Mucosa of rectum (tissue), 2 donors: ENCODE results near the gene RALY.
A peak's percentile ranks its signal among the peaks of the same experiment; 100 is the strongest.

Experiments
- H3K27ac ChIP-seq, 2 donors: one replicate each; pipeline ENCODE4 v1.7.0; 2013; ENCODE audit warnings: inconsistent platforms in 2 of 2, low read depth in 2 of 2, low read length in 2 of 2
- H3K27me3 ChIP-seq, 2 donors: one replicate each; pipeline ENCODE4 v1.7.0; 2013; ENCODE audit warnings: low read length in 2 of 2; ENCODE audit not compliant: control insufficient read depth in 2 of 2, insufficient read depth in 2 of 2
- H3K36me3 ChIP-seq, 2 donors: one replicate each; pipeline ENCODE4 v1.7.0; 2013; ENCODE audit warnings: low read length in 2 of 2; ENCODE audit not compliant: control insufficient read depth in 2 of 2, insufficient read depth in 2 of 2
- H3K4me1 ChIP-seq, 2 donors: one replicate each; pipeline ENCODE4 v1.7.0; 2013; ENCODE audit warnings: low read length in 2 of 2, mild to moderate bottlenecking in 1 of 2; ENCODE audit not compliant: control insufficient read depth in 2 of 2, insufficient read depth in 2 of 2
- H3K4me3 ChIP-seq, 2 donors: one replicate each; pipeline ENCODE4 v1.7.0; 2013; ENCODE audit warnings: low read length in 2 of 2
- H3K9ac ChIP-seq, 2 donors: one replicate each; pipeline ENCODE4 v1.7.0; 2013; ENCODE audit warnings: low read length in 2 of 2, low read depth in 1 of 2, mild to moderate bottlenecking in 1 of 2
- H3K9me3 ChIP-seq, 2 donors: one replicate each; pipeline ENCODE4 v1.7.0; 2013; ENCODE audit warnings: low read length in 2 of 2; ENCODE audit not compliant: control insufficient read depth in 2 of 2
- donor health status: healthy.
- donor health status: Normal muscosa, but diverticular disease.

Gene RALY

DNA sequence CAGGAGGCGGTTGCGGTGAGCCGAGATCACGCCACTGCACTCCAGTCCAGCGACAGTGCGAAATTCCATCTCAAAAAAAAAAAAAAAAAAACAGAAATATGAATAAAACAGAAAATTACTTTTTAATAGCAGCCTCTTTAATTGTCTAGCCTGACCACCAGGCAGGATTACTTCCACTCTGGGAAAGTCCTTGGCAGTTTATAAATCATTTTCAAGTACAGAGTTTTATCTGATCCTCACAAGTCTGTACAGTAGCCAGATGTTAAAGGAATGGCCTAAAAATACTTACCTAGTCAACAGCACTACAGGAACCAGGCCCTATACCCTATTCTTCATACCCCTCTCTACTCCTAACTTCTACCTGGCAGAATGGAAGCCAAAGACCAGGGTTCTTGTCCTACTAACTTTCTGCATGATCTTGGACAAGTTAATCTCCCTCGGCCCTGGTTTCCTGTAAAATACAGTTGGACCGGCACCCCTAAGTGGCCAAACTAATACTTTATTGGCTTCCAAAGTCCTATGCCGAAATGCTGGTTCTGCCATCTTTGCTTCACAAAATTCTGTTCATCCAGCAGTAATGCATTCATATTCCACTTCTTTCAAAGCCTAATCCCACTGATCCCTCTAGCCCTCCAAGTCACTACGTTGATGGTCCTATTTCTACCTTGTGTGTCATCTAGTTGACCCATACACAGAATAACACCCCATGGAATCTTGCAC lies 116.5 kb downstream of the RALY start:
- H3K36me3 ChIP-seq, result peaks cover 10 to 12% of the 10 kb centered on the region in 2 donors
- H3K27me3 ChIP-seq, result no peaks in the 10 kb centered on the region
- H3K9me3 ChIP-seq, result no peaks in the 10 kb centered on the region
- H3K27ac ChIP-seq, result peak overlapping the region; percentile 16 to 98
- peak overlapping the region; percentile 81 to 94 for H3K4me3 ChIP-seq
- H3K9ac ChIP-seq, result peak overlapping the region in 1 of 2 donors; percentile 96
- H3K4me1 ChIP-seq, result peaks cover 10 to 11% of the 10 kb centered on the region in 2 donors

DNA sequence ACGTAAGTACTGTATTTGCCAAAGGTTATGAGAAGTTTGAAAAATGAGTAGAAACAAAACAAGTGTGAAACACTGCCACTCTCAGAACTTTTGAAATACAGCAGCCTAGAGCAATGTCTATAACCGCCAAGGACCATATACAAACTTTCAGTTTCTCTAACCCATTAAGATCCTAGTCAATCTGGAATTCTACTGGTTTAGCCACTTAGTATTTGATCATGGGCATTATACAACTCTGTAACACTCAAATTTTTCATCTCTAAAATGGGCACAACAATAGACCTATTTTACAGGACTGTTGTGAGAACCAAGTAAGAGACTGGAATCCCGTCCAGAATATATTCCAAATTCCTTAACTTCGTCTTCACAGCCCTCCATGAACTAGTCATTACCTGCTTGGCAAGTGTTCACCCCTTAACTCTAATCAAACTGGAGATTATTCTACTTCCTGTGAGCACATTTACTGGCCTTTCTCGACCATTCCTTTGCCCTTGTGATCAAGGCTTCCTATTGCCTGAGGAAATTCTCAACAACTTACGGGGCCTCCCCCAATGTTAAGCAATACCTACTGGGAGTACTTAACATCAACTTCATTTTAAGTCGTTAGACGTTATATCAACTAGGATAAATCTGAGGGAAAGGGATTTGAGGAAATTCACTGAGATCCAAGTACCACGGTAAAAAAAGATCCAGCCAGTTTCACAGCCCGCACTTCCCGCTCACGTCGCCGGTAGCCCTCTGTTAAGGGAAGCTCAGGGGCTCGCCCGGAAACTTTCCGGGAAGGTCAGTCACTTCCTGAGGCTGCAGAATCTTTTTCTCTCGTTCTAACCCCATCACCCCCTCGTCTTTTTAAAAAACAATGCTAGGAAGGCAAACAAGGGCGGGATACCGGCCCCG lies 117.3 kb downstream of the RALY start:
- H3K9ac ChIP-seq, result peak overlapping the region; percentile 76 to 96
- peak overlapping the region; percentile 81 to 94 for H3K4me3 ChIP-seq
- H3K9me3 ChIP-seq, result no peaks in the 10 kb centered on the region
- no peaks in the 10 kb centered on the region for H3K27me3 ChIP-seq
- peaks cover 4 to 10% of the 10 kb centered on the region in 2 donors for H3K36me3 ChIP-seq
- H3K4me1 ChIP-seq, result peaks cover 10 to 11% of the 10 kb centered on the region in 2 donors
- peak overlapping the region; percentile 94 to 98 for H3K27ac ChIP-seq

DNA sequence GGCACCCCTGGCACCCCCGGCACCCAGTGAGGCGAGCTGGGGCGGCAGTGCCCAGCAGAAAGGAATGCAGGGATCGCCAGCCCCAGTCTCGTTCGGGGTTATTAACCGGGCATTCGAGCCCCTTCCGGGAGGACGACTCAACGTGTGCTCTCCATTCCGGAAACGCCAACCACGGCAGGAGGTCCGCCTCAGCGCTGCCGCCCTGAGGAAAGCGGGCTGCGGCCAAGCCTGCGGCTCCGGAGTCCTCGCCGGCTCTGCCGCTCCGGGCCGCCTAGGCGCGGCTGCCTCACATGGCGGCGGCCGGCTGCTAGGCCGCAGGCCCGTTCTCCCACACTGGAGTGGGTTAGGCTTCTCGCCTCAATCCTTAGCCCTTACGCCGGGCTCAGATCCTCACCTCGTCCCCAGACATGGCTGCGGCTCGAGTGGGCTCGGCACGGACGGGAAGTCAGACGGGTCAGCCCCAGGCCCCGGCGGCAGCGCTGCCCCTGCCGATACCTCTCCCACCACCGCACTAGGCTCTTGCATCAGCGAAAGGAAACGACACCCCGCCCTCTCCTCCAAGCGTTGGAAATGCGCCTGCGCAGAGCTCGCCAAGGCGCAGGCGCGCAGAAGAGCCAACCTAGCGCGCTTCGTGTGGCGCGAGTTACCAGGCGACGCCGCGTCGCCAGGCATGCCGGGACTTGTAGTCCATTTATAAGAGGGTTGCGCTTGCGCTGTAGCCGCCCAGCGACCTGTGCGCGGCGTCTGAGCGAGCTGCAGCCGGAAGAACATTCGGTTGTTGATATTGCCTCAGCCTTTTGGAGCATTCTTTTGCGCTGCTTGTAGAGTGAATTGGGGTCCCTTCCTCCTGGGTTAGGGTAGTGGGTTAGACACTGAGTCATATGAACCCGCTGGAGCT lies 118.2 kb downstream of the RALY start, which contains the start of gene EIF2S2:
EIF2S2 (minus strand) TSS at position 542 of the 898 bp plus-strand sequence; CDS start at position 409, 133 bp downstream.
- Histone ChIP-seq H3K9ac (peak within 1 kb of the TSS; percentile 88 to 96), H3K4me1 (peaks cover 10 to 11% of the 10 kb centered on the region in 2 donors), H3K36me3 (peaks cover 4 to 8% of the 10 kb centered on the region in 2 donors), H3K27ac (peak within 1 kb of the TSS; percentile 94 to 98), H3K4me3 (peak within 1 kb of the TSS; percentile 81 to 94), H3K27me3 (no peaks in the 10 kb centered on the region), H3K9me3 (no peaks in the 10 kb centered on the region)

DNA sequence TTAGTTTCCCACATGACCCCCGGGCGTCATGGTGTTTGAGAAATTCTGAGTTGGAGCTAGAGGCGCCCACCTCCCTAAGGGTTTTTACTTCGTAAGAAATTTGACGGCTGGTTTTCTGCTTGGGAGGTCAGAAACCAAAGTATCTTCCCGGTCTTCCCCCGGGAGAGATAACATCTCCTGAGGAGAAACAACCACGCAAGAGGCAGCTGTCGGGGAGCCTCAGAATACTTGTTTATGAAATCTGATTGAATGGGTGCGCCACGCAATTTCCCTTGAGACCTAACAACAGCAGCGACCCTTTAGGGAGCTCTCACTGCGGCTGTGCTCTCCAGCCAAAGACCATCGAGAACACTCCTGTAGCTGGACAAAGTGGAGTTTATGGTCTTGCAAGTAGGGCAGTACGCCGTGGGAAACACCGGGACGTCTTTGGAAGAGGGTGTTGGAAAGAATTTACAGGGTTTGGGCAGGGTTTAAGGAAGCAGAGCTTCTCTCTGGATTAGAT lies 118.9 kb downstream of the RALY start:
- Histone ChIP-seq H3K4me1 (peaks cover 10 to 11% of the 10 kb centered on the region in 2 donors), H3K36me3 (peaks cover 4 to 8% of the 10 kb centered on the region in 2 donors), H3K27me3 (no peaks in the 10 kb centered on the region), H3K27ac (peak overlapping the region; percentile 94 to 98), H3K9ac (peak overlapping the region; percentile 88 to 96), H3K9me3 (no peaks in the 10 kb centered on the region), H3K4me3 (peak overlapping the region; percentile 73 to 94)

DNA sequence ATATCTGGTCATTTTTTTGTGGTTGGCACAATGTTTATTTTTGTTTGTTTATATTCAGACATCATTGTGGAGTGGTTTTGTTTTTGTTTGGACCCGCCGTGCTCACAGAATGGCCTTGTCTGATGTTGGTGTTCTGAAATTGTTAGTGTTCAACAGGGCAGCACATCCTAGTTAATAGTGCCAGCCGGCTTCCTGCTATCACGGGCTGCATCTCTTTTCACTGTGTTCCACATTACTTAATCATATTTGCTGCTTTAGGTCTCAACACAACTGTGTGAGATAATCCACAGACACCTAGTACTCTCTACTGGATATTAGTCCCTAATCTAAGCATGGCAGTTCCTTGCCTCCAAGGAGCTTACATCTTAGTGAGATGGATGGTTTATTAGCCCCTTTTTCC lies 121.1 kb downstream of the RALY start:
- no peak overlapping the region for H3K9ac ChIP-seq
- peaks cover 6 to 11% of the 10 kb centered on the region in 2 donors for H3K4me1 ChIP-seq
- no peaks in the 10 kb centered on the region for H3K36me3 ChIP-seq
- H3K9me3 ChIP-seq, result no peaks in the 10 kb centered on the region
- no peak overlapping the region for H3K4me3 ChIP-seq
- no peak overlapping the region for H3K27ac ChIP-seq
- H3K27me3 ChIP-seq, result no peaks in the 10 kb centered on the region

DNA sequence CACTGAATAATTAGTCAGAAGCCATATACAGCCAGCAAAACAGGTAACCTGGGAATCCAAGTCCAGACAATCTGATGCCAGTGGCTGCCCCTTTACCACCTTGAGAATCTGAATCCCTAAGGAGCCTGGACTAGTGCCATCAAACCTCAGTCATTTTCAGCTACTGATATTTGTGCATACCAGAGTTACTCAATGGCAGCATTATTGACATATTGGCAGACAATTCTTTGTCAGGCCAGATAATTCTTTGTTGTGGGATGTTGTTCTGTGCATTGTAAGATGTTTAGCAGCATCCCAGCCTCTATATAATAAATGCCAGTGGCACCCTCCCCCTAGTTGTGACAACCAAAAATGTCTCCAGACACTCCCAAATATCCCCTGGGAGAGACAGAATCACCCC lies 121.5 kb downstream of the RALY start:
- Histone ChIP-seq H3K27me3 (no peaks in the 10 kb centered on the region), H3K27ac (no peak overlapping the region), H3K36me3 (no peaks in the 10 kb centered on the region), H3K9me3 (no peaks in the 10 kb centered on the region), H3K4me1 (peaks cover 4 to 9% of the 10 kb centered on the region in 2 donors), H3K9ac (no peak overlapping the region), H3K4me3 (no peak overlapping the region)

DNA sequence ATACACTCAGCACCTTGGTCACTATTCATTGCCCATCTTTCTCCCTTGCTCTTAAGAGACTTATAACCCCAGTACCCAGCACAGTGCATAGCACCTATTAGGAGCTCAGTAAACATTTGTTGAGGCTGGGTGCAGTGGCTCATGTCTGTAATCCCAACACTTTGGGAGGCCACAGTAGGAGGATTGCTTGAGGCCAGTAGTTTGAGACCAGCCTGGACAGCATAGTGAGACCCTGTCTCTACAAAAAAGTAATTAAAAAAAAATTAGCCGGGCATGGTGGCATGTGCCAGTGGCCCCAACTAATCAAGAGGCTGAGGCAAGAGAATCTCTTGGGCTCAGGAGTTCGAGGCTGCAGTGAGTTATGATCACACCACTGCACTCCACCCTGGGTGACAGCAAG lies 126.5 kb downstream of the RALY start:
- Histone ChIP-seq H3K4me1 (no peaks in the 10 kb centered on the region), H3K27me3 (no peaks in the 10 kb centered on the region), H3K9ac (no peak overlapping the region), H3K36me3 (no peaks in the 10 kb centered on the region), H3K4me3 (no peak overlapping the region), H3K9me3 (no peaks in the 10 kb centered on the region), H3K27ac (no peak overlapping the region)

DNA sequence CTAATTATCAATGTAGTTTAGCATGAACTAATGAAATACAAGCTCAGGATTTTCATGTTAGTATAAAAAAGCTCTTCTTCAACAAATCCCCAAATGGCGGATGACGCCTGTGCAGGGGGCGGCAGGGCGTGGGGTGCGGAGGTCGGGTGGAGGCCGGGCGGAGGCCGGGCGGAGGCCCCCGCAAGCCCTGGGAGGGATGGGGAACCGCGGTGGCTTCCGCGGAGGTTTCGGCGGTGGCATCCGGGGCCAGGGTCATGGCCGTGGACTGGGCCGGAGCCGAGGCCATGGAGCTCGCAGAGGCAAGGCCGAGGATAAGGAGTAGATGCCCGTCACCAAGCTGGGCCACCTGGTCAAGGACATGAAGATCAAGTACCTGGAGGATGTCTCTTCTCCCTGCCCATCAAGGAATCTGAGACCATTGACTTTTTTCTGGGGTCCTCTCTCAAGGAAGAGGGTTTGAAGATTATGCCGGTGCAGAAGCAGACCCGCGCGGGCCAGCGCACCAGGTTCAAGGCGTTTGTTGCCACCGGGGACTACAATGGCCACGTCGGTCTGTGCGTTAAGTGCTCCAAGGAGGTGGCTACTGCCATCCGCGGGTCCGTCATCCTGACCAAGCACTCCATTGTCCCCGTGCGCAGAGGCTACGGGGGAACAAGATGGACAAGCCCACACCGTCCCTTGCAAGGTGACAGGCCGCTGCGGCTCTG lies 128.7 kb downstream of the RALY start:
- H3K27me3 ChIP-seq, result no peaks in the 10 kb centered on the region
- H3K27ac ChIP-seq, result no peak overlapping the region
- no peak overlapping the region for H3K9ac ChIP-seq
- H3K36me3 ChIP-seq, result no peaks in the 10 kb centered on the region
- no peaks in the 10 kb centered on the region for H3K4me1 ChIP-seq
- H3K4me3 ChIP-seq, result no peak overlapping the region
- no peaks in the 10 kb centered on the region for H3K9me3 ChIP-seq

DNA sequence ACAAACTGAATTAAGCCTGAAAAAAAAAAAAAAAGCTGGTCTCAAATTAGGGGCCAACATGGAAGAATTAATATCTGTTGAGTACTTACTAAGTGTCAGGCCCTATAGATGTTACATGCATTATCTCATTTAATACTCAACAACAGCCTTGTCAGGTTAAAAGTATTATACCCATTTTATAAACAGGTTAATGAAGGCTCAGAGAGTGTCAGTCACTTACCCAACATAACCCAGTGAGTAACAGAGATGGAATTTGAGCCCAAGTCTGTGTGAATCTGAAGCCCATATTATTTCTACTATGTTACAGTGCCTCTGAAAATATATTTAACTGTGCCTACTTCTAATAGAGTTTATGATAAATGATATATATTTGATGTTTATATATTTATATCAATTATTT lies 129.6 kb downstream of the RALY start:
- no peaks in the 10 kb centered on the region for H3K27me3 ChIP-seq
- no peak overlapping the region for H3K27ac ChIP-seq
- no peak overlapping the region for H3K9ac ChIP-seq
- no peaks in the 10 kb centered on the region for H3K9me3 ChIP-seq
- H3K4me3 ChIP-seq, result no peak overlapping the region
- no peaks in the 10 kb centered on the region for H3K36me3 ChIP-seq
- H3K4me1 ChIP-seq, result no peaks in the 10 kb centered on the region
